Stimulated activated naive CD8-positive, alpha-beta T cell treated with anti-CD3 and anti-CD28 coated beads, Interleukin-15, amount 100 ng/mL, for 72 hours (primary cell): ENCODE results near the gene SHTN1.

Experiments
- ATAC-seq: fragments of 150-1000 bp; cut with Tn5 transposase; 2 replicates; pipeline ENCODE4 v1.10.0; 2021; ENCODE audit warnings: mild to moderate bottlenecking, moderate library complexity
- DNase-seq, 2 donors: peaks; one replicate each; pipeline ENCODE4 v3.0.0; 2021 to 2022
- H3K27ac Mint-ChIP-seq, 2 donors: one replicate each; pipeline ENCODE4 v1.8.0; 2022; ENCODE audit warnings: mild to moderate bottlenecking in 2 of 2, mixed read lengths in 2 of 2, moderate library complexity in 2 of 2
- H3K27me3 Mint-ChIP-seq: one replicate; pipeline ENCODE4 v1.8.0; 2022; ENCODE audit warnings: mixed read lengths
- H3K4me1 Mint-ChIP-seq: one replicate; pipeline ENCODE4 v1.8.0; 2022; ENCODE audit warnings: mild to moderate bottlenecking, mixed read lengths
- H3K4me3 Mint-ChIP-seq, 2 donors: one replicate each; pipeline ENCODE4 v1.8.0; 2022; ENCODE audit warnings: mild to moderate bottlenecking in 2 of 2, mixed read lengths in 2 of 2, moderate library complexity in 1 of 2
- H3K9me3 Mint-ChIP-seq, 2 donors: one replicate each; pipeline ENCODE4 v1.8.0; 2022; ENCODE audit warnings: mixed read lengths in 2 of 2

SHTN1 gene

DNA sequence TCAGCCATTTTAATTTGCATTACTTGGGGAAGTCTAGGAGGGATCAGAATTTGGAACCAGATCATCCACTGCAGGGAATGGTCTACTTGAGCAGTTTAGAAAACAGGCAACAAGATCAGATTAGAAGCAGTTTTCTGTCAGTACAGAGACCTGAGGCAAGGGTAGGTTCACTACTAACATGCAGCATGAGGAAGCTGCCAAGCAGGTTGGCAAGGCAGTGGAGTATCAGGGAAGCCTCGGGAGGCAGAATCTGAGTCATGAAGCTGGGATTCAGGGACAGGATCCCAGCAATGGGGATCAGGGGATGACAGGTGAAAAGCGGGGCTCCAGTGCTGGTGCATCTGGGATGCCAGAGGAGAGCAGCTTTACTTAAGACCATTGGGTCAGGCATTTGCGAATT is 127.6 kb downstream of the SHTN1 start:
- no peaks in the 10 kb centered on the region for H3K4me1 Mint-ChIP-seq
- no peak overlapping the region for H3K27ac Mint-ChIP-seq
- peaks cover 2 to 3% of the 10 kb centered on the region in 2 donors for H3K9me3 Mint-ChIP-seq

DNA sequence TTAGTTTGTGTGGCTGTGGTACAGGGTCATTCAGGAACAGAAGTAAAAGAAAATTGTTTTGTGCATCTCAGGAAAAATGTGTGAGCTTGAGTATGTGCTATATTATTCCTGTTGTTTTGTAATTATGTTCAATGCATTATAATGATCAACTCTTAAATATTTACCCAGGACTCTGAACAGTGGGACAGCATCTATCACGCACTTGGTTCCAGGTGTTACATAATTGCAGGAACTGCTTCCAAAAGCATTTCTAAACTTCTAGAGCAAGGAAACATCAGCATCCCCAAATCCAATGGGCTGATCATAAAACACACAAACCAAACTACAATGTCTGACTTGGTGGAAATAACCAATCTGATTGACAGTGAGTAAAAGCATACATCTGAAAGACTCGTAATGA is 129.1 kb downstream of the SHTN1 start:
- ATAC-seq: no peak
- Mint-ChIP-seq H3K27ac (no peak overlapping the region), H3K27me3 (peaks cover 30% of the 10 kb centered on the region), H3K4me1 (no peaks in the 10 kb centered on the region), H3K9me3 (peaks cover 6 to 7% of the 10 kb centered on the region in 2 donors), H3K4me3 (no peak overlapping the region)
- no peak for DNase-seq

More for the DNA sequence above, 127.6 kb downstream of the SHTN1 start:
- DNase-seq (no peak), ATAC-seq (no peak)
- peaks cover 40% of the 10 kb centered on the region for H3K27me3 Mint-ChIP-seq
- no peak overlapping the region for H3K4me3 Mint-ChIP-seq

DNA sequence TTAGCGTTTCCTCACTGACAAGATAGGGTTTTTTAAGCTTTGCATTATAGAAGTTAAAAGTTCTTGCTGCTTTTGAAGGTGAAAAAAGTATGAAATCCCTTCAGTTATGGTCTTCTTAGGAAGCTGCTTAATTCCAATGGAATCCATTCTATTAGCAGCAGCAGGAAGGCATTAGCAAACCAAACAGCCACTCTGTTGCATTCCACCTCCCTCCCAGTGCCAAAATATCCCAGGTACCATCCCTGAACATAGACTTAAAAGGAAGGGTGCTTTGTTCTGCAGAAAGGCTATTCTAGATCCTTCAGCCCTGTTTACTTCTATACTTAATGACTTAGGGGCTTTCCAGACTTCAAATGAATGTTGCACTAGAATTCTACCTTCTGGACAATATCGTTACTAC is 131.9 kb downstream of the SHTN1 start:
- Mint-ChIP-seq H3K9me3 (peaks cover 6 to 7% of the 10 kb centered on the region in 2 donors), H3K27me3 (peaks cover 15% of the 10 kb centered on the region), H3K27ac (no peak overlapping the region), H3K4me3 (no peak overlapping the region), H3K4me1 (no peaks in the 10 kb centered on the region)
- DNase-seq: no peak
- no peak for ATAC-seq

DNA sequence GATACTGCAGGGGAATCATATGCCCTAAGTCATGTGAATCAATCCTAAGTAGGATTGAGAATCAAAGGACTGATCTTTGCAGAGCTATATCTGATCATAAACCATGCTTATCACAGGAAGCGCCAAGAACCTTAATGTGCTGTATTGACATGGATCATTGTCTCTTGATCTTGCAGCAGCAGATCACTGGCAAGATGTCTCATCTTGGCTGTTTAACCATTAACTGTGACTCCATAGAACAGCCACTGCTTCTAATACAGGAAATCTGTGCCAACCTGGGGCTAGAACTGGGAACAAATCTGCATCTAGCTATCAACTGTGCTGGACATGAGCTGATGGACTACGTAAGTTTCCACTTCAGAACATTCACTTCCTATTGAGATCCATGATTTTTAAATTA is 134.0 kb downstream of the SHTN1 start:
- Mint-ChIP-seq H3K27ac (no peak overlapping the region), H3K9me3 (peaks cover 6 to 7% of the 10 kb centered on the region in 2 donors), H3K4me1 (no peaks in the 10 kb centered on the region), H3K27me3 (peaks cover 15% of the 10 kb centered on the region), H3K4me3 (no peak overlapping the region)
- DNase-seq: no peak
- ATAC-seq: no peak

DNA sequence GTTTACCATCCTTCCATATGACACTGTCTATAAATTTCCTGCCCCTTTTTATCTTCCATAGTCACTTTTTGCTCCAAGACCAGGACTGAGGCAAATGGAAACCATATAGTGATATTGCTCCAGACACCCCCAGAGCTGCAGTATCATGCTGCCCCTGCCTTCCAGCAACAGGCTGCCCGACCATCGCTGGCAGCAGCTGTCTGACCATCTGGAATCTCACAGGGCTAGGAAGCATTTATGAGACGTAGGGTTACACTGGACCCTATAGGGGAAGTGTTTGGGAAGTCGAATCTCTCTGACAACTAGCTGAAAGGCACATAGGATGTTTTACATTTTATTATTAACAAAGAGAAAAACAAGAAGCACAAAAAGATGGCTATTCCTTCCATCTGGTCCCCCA is 136.3 kb downstream of the SHTN1 start:
- DNase-seq: no peak
- H3K9me3 Mint-ChIP-seq: peaks cover 6 to 7% of the 10 kb centered on the region in 2 donors
- no peak overlapping the region for H3K4me3 Mint-ChIP-seq
- ATAC-seq: no peak
- H3K27me3 Mint-ChIP-seq: peaks cover 15% of the 10 kb centered on the region
- no peaks in the 10 kb centered on the region for H3K4me1 Mint-ChIP-seq
- no peak overlapping the region for H3K27ac Mint-ChIP-seq

DNA sequence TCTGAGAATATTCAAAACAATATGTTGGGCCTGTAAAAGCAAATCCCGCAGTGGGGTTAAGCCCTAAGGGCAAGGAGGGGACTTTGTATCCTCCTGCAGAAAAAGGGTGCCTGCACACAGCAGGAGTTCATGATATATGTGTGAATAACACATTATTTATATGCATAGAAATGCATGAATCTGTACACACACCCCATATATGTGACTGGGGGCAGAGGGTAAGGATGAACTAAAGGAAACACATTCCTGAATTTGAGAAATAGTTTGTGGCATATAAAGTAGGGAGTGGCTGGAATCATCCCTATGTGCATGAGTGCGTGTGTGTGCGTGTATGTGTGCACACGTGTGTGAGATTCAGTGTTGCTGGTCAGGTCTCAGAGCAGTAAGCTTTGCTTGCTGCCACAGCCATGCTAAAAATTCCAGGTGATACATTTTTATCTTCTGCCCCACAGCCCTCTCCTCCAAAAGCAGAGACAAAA is 136.8 kb downstream of the SHTN1 start:
- no peak overlapping the region for H3K27ac Mint-ChIP-seq
- no peak overlapping the region for H3K4me3 Mint-ChIP-seq
- H3K9me3 Mint-ChIP-seq: peaks cover 6 to 7% of the 10 kb centered on the region in 2 donors
- DNase-seq: no peak
- no peaks in the 10 kb centered on the region for H3K4me1 Mint-ChIP-seq
- ATAC-seq: no peak
- peaks cover 15% of the 10 kb centered on the region for H3K27me3 Mint-ChIP-seq

DNA sequence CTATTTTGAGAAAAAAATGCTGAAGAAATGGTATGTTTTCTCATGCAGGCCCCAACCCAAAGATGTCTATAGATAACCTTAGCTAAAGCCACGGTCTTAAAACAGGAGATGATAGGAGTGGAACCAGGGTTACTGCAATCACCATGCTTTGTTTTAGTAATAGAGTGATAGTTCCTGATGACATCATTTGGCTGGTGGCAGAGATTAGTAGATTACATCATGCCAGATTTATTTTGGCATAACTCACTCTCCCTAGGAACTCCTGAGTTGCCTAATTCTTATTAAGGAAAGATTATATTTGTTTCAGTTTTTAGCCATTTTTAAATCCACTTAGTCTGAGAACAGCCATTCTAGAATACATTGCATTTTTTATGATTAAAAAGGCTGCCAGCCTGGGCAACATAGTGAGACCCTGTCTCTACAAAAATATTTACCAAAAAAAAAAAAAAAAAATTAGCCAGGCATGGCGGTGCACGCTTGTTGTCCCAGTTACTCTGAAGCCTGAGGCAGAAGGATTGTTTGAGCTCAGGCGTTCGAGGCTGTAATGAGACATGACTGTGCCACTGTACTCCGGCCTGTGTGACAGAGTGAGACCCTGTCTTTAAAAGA is 137.9 kb downstream of the SHTN1 start:
- no peak for DNase-seq

DNA sequence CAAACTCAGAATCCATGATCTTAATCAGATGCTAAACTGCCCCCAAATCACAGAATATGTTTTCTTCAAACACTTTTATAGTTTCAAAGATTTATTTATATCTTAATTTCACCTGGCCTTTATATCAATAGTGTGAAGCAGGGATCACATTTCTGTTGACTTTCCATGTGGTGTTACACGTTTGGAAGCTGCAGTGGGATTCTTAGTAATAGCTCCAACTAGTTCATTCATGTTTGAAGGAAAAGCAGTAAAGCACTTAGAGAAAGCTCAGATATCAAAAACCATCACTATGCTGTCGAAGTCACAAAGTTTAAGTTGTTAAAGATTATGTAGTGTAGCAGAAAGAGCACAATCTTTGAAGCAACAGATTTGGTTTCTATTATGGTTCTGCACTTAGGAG is 138.9 kb downstream of the SHTN1 start:
- peaks cover 7% of the 10 kb centered on the region for H3K27me3 Mint-ChIP-seq
- no peaks in the 10 kb centered on the region for H3K4me1 Mint-ChIP-seq
- H3K4me3 Mint-ChIP-seq: no peak overlapping the region
- no peak overlapping the region for H3K27ac Mint-ChIP-seq
- ATAC-seq (no peak), DNase-seq (no peak)
- H3K9me3 Mint-ChIP-seq: no peaks in the 10 kb centered on the region

More for the DNA sequence above, 137.9 kb downstream of the SHTN1 start:
- Mint-ChIP-seq H3K4me3 (no peak overlapping the region), H3K27ac (no peak overlapping the region), H3K9me3 (peaks cover under 1% of the 10 kb centered on the region in 2 donors), H3K4me1 (no peaks in the 10 kb centered on the region), H3K27me3 (peaks cover 8% of the 10 kb centered on the region)
- no peak for ATAC-seq

DNA sequence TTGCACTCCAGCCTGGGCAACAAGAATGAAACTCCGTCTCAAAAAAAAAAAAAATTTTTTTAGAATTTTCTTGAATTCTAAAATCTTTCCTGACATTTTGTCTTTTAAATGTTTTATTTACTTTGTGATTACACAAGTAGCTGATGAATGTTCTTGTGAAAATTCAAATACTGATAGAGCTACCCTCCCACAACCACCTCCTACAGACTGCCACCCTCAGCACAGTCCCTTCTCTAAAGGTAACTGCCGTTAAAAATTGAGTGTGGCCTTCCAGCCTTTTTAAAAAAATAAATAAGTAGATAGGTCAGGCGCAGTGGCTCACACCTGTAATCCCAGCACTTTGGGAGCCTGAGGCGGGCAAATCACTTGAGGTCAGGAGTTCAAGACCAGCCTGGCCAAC is 140.6 kb downstream of the SHTN1 start:
- H3K27me3 Mint-ChIP-seq: no peaks in the 10 kb centered on the region
- ATAC-seq (no peak), DNase-seq (no peak)
- no peak overlapping the region for H3K27ac Mint-ChIP-seq
- H3K4me1 Mint-ChIP-seq: no peaks in the 10 kb centered on the region
- no peaks in the 10 kb centered on the region for H3K9me3 Mint-ChIP-seq
- H3K4me3 Mint-ChIP-seq: no peak overlapping the region

DNA sequence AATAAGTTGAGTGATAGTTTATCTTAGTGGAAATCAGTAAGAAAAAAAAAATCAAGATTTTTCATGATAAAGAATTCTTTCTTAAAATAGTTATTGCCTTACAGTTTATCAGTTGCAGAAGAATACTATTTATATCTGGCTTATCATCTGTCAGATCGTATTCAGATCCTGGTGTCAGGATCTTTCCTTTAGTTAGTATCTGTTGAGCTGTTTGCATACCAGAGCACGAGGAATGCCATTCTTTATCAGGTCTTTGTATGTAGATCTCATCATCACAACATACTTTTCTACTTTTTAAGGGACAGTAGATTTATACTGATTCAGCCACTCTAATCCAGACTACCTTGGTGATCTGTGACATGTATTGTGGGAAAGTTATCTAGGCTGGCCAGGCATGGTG is 143.2 kb downstream of the SHTN1 start:
- no peak overlapping the region for H3K4me3 Mint-ChIP-seq
- DNase-seq (no peak), ATAC-seq (no peak)
- H3K9me3 Mint-ChIP-seq: peaks cover 0 to 5% of the 10 kb centered on the region in 2 donors
- no peaks in the 10 kb centered on the region for H3K4me1 Mint-ChIP-seq
- H3K27me3 Mint-ChIP-seq: no peaks in the 10 kb centered on the region
- no peak overlapping the region for H3K27ac Mint-ChIP-seq

DNA sequence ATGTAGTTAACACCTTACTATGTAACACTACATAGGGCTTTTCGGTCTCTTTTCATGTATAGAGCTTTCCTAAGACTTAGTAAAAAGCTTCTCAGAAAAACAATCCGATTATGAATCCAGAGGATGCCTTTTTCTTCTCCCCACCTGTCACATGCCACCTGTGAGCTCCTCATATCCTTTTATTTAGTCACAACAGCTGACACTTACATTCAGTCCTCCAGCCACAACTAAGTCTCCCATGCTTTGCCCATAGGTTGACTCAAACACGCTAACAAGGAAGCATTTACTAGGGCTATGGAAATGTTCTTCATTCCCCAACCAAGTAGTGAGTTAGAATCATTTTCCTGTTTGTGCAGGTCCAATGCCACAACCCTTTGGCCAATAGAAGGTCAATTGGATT is 147.8 kb downstream of the SHTN1 start:
- H3K4me3 Mint-ChIP-seq: no peak overlapping the region
- H3K4me1 Mint-ChIP-seq: no peaks in the 10 kb centered on the region
- H3K27me3 Mint-ChIP-seq: peaks cover 7% of the 10 kb centered on the region
- ATAC-seq: no peak
- H3K27ac Mint-ChIP-seq: no peak overlapping the region
- H3K9me3 Mint-ChIP-seq: peaks cover 2 to 6% of the 10 kb centered on the region in 2 donors
- no peak for DNase-seq

DNA sequence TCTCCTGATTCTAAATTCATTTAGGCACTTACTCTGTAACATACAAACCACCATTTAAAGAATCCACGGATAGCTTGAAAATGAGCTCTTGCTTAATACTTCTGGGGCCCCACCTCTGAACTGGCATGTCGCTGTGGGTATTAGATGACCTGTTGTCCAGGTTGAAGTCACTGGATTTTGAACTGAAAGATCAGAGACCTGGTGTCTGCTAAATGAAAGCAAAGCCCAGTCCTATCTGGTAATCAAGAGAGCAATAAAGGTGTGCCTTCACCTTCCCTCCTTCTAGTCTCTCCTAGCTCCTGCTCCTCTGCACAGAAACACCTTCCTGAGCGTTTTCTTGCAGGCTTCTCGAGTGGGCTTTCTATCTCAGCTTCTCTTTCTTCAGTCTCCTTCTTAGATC is 151.3 kb downstream of the SHTN1 start:
- ATAC-seq: no peak
- H3K27ac Mint-ChIP-seq: no peak overlapping the region
- H3K27me3 Mint-ChIP-seq: peaks cover 41% of the 10 kb centered on the region
- H3K9me3 Mint-ChIP-seq: peaks cover 8 to 11% of the 10 kb centered on the region in 2 donors
- no peak overlapping the region for H3K4me3 Mint-ChIP-seq
- H3K4me1 Mint-ChIP-seq: peaks cover 5% of the 10 kb centered on the region
- no peak for DNase-seq

DNA sequence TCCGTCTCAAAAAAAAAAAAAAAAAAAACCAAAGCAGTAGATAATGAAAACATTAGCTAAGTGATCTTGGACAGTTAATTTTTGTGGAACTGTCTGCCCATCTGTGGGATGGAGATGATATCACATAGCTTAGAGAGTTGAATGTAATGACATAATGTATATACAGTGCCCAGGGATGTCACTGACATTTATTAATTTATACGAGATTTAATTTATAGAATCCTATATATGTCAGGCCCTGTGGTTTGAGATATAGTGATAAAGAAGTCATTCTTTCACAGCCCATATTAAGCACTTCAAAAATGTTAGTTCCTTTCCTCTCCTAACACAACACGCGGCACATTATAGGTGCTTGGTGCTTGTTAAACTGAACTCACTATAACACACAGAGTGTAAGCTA is 151.7 kb downstream of the SHTN1 start:
- H3K27me3 Mint-ChIP-seq: peaks cover 45% of the 10 kb centered on the region
- H3K27ac Mint-ChIP-seq: no peak overlapping the region
- no peak for ATAC-seq
- peaks cover 9% of the 10 kb centered on the region for H3K4me1 Mint-ChIP-seq
- no peak overlapping the region for H3K4me3 Mint-ChIP-seq
- peaks cover 8 to 11% of the 10 kb centered on the region in 2 donors for H3K9me3 Mint-ChIP-seq
- no peak for DNase-seq

DNA sequence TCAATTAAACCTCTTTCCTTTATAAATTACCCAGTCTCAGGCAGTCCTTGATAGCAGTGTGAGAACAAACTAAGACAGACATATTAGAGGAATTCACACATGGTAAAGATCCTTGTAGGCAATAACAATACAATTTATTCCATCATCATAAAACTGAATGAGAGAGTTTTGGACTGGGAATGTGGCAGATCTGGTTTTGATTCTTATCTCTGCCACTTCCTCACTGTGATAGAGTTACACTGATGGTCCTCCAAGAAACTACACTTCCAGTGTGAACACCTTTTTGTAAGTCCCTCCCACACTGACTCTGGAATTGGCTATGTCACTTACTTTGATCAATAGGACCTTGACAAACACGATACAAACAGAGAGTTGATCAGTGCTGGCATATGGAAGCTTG is 152.7 kb downstream of the SHTN1 start:
- no peak overlapping the region for H3K27ac Mint-ChIP-seq
- no peak for DNase-seq
- peaks cover 56% of the 10 kb centered on the region for H3K27me3 Mint-ChIP-seq
- H3K4me3 Mint-ChIP-seq: no peak overlapping the region
- no peak for ATAC-seq
- peaks cover 17% of the 10 kb centered on the region for H3K4me1 Mint-ChIP-seq
- peaks cover 6 to 8% of the 10 kb centered on the region in 2 donors for H3K9me3 Mint-ChIP-seq

DNA sequence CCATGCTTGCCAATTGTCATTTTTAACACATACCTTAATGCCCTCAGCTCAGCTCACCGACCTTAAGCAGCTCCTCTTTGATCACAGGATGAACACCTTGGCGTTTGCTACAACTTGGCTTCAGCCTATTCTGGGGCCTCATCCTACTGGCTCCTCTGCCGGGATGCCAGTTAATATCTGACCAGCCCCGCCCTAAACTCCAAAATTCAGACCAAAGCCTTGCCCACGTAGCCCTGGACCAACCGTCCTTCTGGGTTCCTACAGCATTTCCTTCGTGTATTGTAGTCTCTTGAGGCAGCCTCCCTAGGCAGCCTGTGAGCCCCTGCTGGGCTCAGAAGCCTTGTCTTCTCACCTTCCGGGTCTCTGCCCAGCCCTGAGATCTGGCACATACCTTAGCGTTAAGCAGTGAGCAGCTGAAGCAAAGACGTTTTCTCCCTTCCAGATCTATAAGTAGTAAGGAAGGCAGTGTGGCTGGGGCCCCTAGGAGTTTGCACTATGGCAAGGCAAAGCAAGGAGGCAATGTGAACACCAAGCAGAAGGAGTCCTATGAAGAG is 154.9 kb downstream of the SHTN1 start:
- Mint-ChIP-seq H3K4me1 (peaks cover 17% of the 10 kb centered on the region), H3K4me3 (peak overlapping the region; percentile 29 to 52), H3K27ac (no peak overlapping the region), H3K27me3 (peaks cover 65% of the 10 kb centered on the region), H3K9me3 (peaks cover 6 to 8% of the 10 kb centered on the region in 2 donors)
- no peak for ATAC-seq
- no peak for DNase-seq

DNA sequence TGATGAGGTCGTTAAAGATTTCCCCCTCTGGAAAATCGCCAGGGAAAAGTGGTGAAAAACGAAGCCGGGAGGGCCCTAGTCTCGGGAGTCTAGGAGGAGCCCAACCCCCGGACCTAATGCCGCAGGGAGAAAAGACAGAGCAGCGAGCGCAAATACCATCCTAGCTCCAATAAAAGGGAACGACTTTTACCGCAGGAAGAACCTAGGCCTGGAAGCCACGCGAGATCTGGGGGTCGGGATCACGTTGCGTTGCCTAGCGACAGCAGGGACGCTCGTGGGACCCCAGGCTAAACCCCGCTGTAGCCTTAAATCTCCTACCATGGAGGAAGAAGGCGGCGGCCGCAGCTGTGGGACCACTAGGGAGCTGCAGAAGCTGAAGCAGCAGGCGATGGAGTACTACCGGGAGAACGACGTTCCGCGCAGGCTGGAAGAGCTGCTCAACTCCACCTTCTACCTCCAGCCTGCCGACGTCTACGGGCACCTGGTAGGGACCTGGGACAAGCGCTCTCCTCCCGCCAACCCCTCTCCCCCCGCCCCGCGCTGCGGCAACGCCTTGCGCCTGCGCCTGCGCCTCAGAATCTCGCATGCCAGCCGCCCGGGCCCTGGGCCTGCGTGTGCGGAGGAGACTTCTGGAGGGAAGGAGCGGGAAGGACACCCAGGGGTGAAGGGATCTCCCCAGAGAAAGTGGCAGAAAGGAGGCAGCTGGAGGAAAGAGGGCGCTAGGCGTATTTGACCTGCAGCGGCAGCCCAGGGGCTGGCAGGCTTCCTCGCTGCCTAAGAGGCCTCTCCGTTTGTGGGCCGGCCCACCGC is 155.5 kb downstream of the SHTN1 start, which contains the start of gene ENO4:
TSS of gene ENO4 (plus strand) at position 252 of the 810 bp plus-strand sequence. CDS start at position 320, 68 bp downstream.
- Mint-ChIP-seq H3K4me3 (peak within 1 kb of the TSS; percentile 52 to 70), H3K4me1 (peaks cover 17% of the 10 kb centered on the region), H3K27ac (peak within 1 kb of the TSS in 1 of 2 donors; percentile 44), H3K9me3 (peaks cover 6 to 8% of the 10 kb centered on the region in 2 donors), H3K27me3 (peaks cover 65% of the 10 kb centered on the region)
- DNase-seq (peak; percentile 12 to 17), ATAC-seq (peak; percentile 35)
